NCI-H146 treated with DMSO at 0.1 percent for 48 hours (cell line): Measurements from ENCODE around the gene ZBTB16.
A peak's percentile ranks its signal among the peaks of the same experiment; 100 is the strongest.

Experiments used
- DNase-seq: peaks from one replicate; lab custom pipeline; 2025; ENCODE audit not compliant: unreplicated experiment; lab: John Stamatoyannopoulos, UW

ZBTB16 gene

GRCh38 chr11:114083391-114084252 is 24.1 kb downstream of the ZBTB16 start:
- DNase-seq = no peak

GRCh38 chr11:114084414-114084813 is 24.9 kb downstream of the ZBTB16 start:
- DNase-seq = no peak

GRCh38 chr11:114085965-114086793 is 26.7 kb downstream of the ZBTB16 start:
- peak; percentile 34 for DNase-seq

- DNase-seq = no peak
Observed at GRCh38 chr11:114087025-114087424, 27.5 kb downstream of the ZBTB16 start.

- DNase-seq = no peak
Observed at GRCh38 chr11:114088216-114088615, 28.7 kb downstream of the ZBTB16 start.

GRCh38 chr11:114088836-114089235 is 29.3 kb downstream of the ZBTB16 start:
- DNase-seq = no peak

GRCh38 chr11:114089748-114090147 is 30.2 kb downstream of the ZBTB16 start:
- DNase-seq = no peak

GRCh38 chr11:114090225-114090910 is 30.9 kb downstream of the ZBTB16 start:
- DNase-seq = no peak

- no peak for DNase-seq
Observed at GRCh38 chr11:114090976-114091375, 31.5 kb downstream of the ZBTB16 start.

- DNase-seq = no peak
Observed at GRCh38 chr11:114091516-114092397, 32.2 kb downstream of the ZBTB16 start.

GRCh38 chr11:114092478-114092877 is 33.0 kb downstream of the ZBTB16 start:
- no peak for DNase-seq

- DNase-seq = no peak
Observed at GRCh38 chr11:114092953-114093352, 33.4 kb downstream of the ZBTB16 start.

- DNase-seq = no peak
Observed at GRCh38 chr11:114094516-114094915, 35.0 kb downstream of the ZBTB16 start.

GRCh38 chr11:114095899-114096298 is 36.4 kb downstream of the ZBTB16 start:
- no peak for DNase-seq

GRCh38 chr11:114097832-114098231 is 38.3 kb downstream of the ZBTB16 start:
- no peak for DNase-seq

- DNase-seq = peak; percentile 72
Observed at GRCh38 chr11:114098927-114099326, 39.4 kb downstream of the ZBTB16 start.

GRCh38 chr11:114099392-114100178 is 40.1 kb downstream of the ZBTB16 start:
- no peak for DNase-seq

GRCh38 chr11:114102993-114103896 is 43.7 kb downstream of the ZBTB16 start:
- no peak for DNase-seq

GRCh38 chr11:114105611-114106010 is 46.1 kb downstream of the ZBTB16 start:
- DNase-seq = no peak
